Left hindlimb (tissue), 1 donor: Measurements from ENCODE around the gene HACD1.
"Not testable (repeated sequence)": the region's sequence is repeated elsewhere in the genome, so short reads cannot be mapped to it uniquely, and the experiment has no call there.

Experiments used
- DNase-seq: peaks from one replicate; pipeline ENCODE4 v3.0.0-alpha.2; 2018

Gene HACD1

GRCh38 chr10:17643339-17643754 lies 26.2 kb upstream of the HACD1 start:
- DNase-seq = no peak

GRCh38 chr10:17640331-17640816 lies 23.2 kb upstream of the HACD1 start:
- no peak for DNase-seq

- no peak for DNase-seq
These were observed 20.7 kb upstream of the HACD1 start for GRCh38 chr10:17637869-17638268.

GRCh38 chr10:17633353-17633752 lies 16.2 kb upstream of the HACD1 start:
- DNase-seq = no peak

DNA sequence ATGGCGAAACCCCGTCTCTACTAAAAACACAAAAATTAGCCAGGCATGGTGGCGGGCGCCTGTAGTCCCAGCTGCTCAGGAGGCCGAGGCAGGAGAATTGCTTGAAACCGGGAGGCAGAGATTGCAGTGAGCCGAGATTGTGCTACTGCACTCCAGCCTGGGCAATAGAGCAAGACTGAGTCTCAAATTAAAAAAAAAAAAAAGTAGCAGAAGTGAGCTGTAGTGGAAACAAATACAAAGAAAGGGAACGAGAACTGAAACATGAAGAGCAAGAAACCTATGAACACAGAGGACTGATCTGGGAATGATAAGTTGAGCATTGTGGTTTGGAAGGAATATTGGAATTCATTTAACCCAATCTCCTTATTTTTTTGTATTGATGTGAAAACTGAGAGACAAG lies 15.4 kb upstream of the HACD1 start:
- DNase-seq = not testable (repeated sequence)

- no peak for DNase-seq
These were observed 9.5 kb upstream of the HACD1 start for GRCh38 chr10:17626656-17627055.

DNA sequence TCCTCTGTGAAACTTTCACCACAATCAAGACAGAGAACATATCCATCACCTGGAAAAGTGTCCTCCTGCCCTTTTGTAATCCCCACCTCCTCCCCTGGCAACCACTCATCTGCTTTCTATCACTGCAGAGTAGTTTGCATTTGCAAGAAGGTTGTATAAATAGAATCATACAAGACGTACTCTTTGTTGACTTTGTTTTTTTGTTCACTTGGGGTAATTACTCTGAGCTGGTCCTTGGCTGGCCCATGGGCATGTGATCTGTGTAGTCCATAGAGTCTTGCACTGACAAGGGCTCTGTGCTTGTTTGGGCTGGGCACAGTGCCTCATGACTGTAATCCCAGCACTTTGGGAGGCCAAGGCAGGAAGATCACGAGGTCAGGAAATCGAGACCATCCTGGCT lies 7.8 kb upstream of the HACD1 start:
- DNase-seq = no peak

GRCh38 chr10:17622061-17622460 lies 4.9 kb upstream of the HACD1 start:
- DNase-seq = no peak

DNA sequence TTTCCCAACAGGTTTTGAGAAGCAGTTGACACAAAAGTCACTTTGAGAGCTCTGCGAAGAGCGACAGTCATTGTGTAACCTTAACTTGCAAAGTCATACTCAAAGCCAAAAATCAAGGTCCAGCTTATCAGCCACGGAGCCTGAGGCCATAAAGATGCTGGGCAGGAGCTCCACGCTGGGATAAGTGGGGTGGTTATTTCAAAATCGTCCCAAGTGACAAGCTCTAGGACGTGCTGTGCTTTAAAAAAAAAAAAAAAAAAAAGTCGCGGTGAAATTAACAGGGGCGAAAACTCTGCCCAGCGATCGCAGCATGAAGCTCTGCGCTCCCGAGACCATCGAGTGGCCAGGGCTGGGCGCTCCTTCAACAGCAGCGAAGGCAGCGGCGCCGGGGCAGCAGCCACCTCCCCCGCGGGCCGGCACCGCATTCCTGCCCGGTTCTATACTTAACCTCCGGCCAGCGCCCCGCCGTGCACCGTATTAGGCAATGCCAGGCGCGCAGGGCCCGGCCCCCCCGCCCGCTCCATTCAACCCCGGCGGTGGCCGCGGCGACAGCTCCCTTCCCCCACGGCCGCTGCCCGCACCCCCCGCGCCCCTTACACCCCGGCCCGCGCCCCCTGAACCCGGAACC lies 657 bp downstream of the HACD1 start:
- DNase-seq = peak; percentile 62

GRCh38 chr10:17609523-17610079 lies 7.6 kb downstream of the HACD1 start:
- no peak for DNase-seq

- no peak for DNase-seq
These were observed 9.4 kb downstream of the HACD1 start for GRCh38 chr10:17607603-17608332.

DNA sequence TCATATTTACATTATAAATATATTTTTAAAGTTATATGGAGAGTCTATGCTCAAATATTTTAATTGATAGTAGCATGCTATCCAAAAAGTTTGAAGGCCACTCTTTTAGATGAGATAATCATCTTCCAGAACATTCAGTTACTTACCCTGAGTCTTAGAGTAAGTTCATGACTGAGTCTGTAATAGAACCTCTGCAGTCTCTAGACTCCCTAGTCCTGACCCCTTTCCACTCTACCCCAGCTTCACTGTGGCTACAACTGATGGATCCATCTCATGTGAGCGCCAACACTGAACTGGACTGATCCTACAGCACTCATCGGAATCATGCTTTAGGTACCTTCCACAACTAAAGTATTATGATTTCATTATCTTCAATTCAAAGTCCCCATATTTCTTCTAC lies 10.1 kb downstream of the HACD1 start:
- no peak for DNase-seq

DNA sequence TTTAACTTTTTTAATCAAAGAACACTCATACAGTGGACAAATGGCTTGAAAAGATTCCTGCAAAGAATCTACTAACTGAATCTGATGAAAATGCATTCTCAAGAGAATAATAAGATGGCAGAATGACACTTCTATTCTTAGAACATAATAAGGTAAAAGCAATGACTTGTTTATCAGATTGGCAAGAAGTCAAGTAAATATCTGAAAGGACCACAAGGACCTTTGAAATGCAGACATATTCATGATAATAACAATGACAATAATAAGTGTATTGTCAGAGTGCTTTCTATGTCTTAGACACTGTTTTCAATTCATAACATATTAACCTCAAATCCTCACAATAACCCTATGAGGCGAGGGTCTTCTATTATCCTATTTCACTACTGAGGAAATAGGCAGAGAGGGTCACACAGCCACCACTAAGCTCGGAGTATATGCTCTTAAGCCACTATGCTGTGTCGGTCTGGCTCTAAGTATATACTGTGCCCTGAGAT lies 10.6 kb downstream of the HACD1 start:
- no peak for DNase-seq

GRCh38 chr10:17605936-17606335 lies 11.2 kb downstream of the HACD1 start:
- DNase-seq = no peak

GRCh38 chr10:17599089-17599488 lies 18.1 kb downstream of the HACD1 start:
- no peak for DNase-seq

- DNase-seq = no peak
These were observed 19.8 kb downstream of the HACD1 start for GRCh38 chr10:17597386-17597785.

DNA sequence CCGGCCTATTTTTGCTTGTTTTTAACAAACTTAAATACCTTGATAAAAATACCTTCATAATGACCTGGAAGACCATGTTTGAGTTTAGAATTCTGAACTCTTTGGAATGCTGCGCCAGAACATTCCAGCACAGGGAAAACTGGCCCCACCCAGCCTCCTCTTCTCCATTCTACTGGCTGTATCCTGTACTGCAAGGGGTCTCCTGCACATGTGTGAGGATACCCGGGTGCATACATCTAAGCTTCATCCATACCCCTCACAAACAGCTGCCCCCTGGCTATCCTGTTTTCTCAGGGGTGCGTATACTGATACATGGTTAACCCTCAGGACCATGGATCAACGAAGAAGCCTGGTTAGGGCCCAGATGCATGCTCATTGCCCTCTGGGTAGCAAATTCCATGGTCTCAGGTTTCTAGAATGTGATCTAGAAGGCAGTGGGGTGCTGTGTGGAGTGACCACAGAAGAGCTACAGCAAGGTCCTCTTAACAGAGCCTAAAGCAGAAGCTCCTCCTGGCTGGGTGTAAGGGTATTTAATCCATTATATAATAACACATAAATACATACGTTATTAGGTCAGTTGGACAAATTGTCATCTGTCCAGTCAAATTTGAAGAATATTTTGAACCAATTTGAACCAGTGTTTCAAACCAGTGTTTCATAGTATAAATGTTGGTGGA lies 26.1 kb downstream of the HACD1 start:
- no peak for DNase-seq

DNA sequence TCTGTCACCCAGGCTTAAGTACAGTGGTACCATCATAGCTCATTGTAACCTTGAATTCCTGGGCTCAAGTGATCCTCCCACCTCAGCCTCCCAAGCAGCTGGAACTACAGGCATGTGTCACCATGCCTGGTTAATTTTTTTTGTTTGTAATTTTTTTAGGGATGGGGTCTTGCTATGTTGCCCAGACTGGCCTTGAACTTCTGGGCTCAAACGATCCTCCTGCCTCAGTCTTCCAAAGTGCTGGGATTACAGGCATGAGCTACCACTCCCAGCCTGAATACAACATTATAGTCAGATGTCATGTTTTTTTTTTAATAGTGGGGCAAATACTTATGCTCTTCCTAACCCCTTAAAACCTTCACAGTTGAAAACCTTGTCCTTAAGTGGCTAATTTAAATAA lies 27.9 kb downstream of the HACD1 start:
- not testable (repeated sequence) for DNase-seq

GRCh38 chr10:17588420-17588819 lies 28.8 kb downstream of the HACD1 start:
- DNase-seq = no peak

DNA sequence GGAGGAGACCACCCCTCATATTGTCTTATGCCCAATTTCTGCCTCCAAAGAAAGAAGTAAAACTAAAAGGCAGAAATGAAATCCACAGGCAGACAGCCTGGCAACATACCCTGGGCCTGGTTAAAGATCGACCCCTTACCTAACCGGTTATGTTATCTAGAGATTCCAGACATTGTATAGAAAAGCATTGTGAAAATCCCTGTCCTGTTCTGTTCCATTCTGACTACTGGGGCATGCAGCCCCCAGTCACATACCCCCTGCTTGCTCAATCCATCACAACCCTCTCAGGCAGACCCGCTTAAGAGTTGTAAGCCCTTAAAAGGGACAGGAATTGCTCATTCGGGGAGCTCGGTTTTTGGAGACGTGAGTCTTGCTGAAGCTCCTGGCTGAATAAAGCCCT lies 29.9 kb downstream of the HACD1 start:
- DNase-seq = not testable (repeated sequence)

GRCh38 chr10:17586821-17587234 lies 30.3 kb downstream of the HACD1 start:
- DNase-seq = no peak

DNA sequence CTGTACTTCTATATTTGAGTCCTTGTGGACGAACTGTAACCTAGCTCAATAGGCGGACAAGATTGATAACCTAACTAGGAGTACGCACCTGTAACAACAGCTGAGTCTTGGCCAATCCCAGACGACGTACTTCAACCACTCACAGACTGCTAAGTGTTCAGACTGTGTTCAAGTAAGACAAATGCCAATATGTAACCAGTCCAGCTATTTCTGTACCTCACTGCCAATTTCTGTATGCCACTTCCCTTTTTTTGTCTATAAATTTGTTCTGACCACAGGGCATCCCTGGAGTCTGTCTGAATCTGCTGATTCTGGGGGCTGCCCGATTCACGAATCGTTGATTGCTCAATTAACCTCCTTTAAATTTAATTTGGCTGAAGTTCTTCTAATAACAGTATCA lies 32.2 kb downstream of the HACD1 start:
- DNase-seq = no peak

- no peak for DNase-seq
These were observed 36.3 kb downstream of the HACD1 start for GRCh38 chr10:17580885-17581284.
